ENCODE results near the gene GIPC3.

GIPC3 gene, protein sequence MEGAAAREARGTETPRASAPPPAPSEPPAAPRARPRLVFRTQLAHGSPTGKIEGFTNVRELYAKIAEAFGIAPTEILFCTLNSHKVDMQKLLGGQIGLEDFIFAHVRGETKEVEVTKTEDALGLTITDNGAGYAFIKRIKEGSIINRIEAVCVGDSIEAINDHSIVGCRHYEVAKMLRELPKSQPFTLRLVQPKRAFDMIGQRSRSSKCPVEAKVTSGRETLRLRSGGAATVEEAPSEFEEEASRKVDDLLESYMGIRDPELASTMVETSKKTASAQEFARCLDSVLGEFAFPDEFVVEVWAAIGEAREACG

GRCh38 chr19:3585301-3586126 lies at the start of gene GIPC3:
TSS of gene GIPC3 (plus strand) at chr19:3585478. CDS start at chr19:3585598, 120 bp downstream.
- DNase-seq (ENCODE audit: low read depth) = no peak

GRCh38 chr19:3535563-3535965 lies 49.7 kb upstream of the GIPC3 start:
- DNase-seq (ENCODE audit: low read depth) = no peak

DNA sequence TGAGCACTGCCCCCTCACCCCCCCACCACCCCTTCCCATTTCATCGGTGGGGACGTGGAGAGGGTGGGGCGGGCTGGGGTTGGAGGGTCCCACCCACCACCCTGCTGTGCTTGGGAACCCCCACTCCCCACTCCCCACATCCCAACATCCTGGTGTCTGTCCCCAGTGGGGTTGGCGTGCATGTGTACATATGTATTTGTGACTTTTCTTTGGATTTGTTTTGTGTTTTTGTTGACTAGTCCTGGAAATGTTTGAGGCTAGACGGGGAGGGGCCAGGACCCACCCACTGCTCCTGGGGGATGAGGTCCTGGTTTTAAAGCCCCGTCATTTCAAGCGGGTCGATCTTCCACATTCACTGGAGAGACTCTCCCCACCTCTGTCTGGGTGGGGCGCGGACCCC lies 49.3 kb upstream of the GIPC3 start:
- no peak for DNase-seq (ENCODE audit: low read depth)

DNA sequence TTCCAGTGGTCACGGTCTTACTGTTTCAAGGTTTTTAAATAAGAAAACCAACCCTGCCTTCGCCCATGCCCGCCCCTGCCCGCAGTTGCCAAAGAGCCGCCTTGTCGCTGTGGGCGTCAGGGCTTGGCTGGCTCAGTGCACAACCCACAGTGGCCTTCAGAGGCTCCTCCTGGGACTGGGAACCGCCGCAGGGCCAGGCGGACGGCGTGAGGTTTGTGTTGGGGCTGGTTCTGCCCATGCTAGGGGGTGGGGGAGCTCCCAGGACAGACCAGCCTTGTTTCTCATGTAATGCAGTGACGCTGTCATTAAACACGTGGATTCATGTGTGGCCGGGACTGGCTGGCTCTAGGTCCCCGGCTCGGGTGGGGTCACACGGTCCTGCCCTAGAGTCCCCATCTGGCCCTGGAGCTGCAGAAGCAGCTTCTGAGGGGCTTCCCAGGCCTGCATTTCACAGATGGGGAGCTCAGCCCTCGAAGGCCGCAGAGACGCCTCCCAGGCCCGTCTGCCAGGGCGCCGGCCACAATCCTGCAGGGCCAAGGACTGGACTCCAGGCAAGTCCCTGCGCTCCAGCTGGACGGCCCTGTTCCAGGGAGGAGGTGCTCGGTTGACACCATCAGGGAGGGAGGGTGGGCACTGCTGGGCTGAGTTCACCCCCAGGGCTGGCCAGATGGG lies 48.7 kb upstream of the GIPC3 start:
- no peak for DNase-seq (ENCODE audit: low read depth)

DNA sequence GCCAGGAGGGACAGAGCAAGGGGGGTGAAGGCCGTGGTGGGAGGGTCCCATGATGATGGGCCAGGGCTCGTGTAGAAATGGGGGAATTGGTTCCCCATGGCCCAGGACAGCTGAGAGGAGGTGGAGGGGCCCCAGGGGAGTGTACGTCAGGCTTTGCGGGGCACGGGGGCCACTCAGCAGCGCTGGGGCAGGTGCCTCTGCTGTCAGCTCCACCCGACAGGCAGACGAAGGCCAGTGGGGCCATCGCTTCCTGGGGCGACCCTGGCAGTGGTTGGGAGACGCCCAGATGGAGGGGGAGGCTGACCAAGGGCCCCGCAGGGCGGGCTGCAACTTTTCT lies 48.2 kb upstream of the GIPC3 start:
- DNase-seq (ENCODE audit: low read depth) = no peak

DNA sequence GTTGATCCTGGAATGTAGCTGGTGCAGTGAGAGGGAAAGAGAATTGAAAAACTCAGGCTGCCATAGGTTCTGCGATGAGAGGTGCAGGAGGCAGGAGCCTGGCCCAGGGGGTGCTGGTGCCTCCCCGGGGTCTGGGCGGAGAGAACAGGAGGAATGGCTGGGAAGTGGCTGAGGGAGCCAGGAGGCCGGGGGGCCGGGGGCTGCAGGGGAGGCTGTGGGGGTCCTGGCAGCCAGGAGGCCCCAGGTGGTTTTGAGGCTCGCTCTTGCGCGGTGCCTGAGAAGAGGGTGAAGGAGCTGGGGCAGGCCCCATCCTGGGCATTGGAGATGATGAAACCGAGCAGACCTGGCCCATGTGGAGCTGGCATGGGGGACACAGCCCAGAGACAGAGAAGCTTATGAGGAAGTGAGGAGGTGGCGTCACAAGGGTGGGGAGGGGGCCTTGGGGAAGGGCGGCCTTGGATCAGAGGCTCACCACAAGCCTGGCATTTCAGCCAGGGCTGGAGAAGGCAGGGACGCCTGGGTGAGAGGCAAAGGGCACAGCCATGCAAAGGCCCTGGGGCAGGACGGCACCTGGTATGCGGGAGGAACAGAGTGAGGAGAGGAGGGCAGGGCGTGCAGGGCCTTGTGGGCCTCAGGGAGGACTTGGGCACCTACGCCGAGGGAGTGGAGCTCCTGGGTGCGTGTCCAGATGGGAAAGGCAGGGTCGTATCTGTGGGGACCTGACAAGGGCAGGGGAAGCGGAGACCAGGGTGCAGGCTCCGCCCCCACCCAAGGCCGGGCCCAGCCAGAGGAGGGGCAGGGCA lies 47.6 kb upstream of the GIPC3 start:
- no peak for DNase-seq (ENCODE audit: low read depth)

- no peak for DNase-seq (ENCODE audit: low read depth)
These were observed 46.9 kb upstream of the GIPC3 start for GRCh38 chr19:3538258-3538929.

GRCh38 chr19:3538965-3539755 lies 46.1 kb upstream of the GIPC3 start, which contains the start of gene TEKTIP1:
TSS of gene TEKTIP1 (plus strand) at chr19:3539174. CDS start at chr19:3539178, 4 bp downstream.
- no peak for DNase-seq (ENCODE audit: low read depth)

GRCh38 chr19:3539756-3540118 lies 45.5 kb upstream of the GIPC3 start:
- no peak for DNase-seq (ENCODE audit: low read depth)

- no peak for DNase-seq (ENCODE audit: low read depth)
These were observed 41.9 kb upstream of the GIPC3 start for GRCh38 chr19:3543150-3544057.

GRCh38 chr19:3544058-3544376 lies 41.3 kb upstream of the GIPC3 start:
- DNase-seq (ENCODE audit: low read depth) = no peak

DNA sequence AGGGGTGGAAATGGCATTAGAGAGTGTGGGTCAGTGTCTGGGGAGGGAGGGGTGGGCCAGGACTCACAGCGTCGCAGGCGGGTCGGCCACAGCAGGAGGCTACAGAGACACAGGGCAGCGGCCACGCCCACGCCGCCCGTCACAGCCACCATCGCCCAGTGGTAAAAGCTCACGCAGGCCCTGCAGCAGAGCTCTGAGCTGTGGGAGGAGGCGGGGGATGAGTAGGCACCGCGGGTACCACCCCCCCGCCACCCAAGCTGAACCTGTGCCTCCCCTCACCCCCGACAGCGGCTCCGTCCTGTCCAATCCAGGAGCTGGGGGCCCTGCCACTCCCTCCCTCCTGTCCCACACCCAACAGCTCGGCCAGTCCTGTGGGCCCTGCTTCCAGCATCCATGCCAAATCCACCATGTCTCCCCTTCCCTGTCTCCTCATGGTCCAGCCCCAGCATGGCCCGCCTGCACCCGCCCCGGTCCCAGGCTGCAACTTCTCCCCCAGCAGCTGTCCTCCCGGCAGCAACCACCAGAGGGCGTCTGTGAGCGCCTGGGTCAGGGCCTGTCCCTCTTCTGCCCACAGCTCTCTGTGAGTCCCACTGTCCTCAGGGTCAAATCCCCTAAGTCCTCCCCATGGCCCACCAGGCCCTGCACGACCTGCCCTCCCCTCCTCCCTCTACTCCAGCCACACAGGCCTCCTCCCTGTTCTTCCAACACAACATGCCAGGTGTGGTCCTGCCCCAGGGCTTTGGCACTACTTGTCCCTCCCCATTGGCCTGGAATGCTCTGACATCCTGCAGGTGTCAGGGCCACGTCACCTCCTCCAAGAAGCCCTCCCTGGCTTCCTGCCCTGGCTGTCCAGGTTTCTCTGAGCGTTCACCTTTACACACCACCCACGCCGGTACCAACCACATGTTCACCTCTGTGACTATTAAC lies 40.3 kb upstream of the GIPC3 start:
- peak; percentile 73 for DNase-seq (ENCODE audit: low read depth)

- DNase-seq (ENCODE audit: low read depth) = no peak
These were observed 39.6 kb upstream of the GIPC3 start for GRCh38 chr19:3545669-3546034.

DNA sequence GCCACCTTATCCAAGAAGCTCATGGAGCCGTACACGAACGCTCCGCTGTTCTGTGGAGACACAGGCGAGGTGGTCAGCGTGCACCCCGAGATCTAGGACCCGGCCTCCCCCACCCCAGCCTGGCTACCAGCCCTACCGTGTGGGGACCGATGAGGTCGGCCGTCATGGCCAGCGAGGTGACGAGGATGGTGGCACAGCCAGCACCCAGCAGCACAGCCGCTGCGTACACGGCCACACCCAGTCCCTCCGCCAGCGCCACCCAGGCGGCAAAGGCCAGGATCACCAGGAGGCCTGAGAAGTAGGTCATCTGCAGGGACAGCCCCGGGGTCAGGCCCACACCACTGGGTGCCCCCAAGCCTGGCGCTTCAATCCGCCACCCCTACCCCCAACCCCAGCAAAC lies 39.2 kb upstream of the GIPC3 start:
- no peak for DNase-seq (ENCODE audit: low read depth)

DNA sequence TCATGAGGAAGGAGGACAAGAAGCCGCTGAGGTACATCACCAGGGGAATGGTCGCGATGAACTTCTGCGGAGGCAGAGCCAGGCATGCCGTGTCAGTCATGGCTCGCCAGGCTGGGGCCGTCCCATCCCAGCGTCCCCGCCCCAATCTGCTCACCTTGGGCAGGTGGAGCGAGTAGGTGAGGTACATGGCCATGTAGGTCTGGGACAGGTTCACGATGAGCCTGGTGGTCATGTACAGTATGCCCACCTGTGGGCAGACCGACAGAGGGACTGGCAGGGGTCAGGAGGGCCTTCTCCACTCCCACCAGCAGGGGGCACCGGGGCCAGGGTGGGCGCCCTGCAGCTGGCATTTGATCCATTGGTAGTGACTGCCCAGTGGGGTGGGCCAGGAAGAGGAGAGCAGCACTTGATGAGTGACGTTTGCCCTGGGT lies 38.0 kb upstream of the GIPC3 start:
- no peak for DNase-seq (ENCODE audit: low read depth)

GRCh38 chr19:3547767-3548282 lies 37.5 kb upstream of the GIPC3 start:
- no peak for DNase-seq (ENCODE audit: low read depth)

DNA sequence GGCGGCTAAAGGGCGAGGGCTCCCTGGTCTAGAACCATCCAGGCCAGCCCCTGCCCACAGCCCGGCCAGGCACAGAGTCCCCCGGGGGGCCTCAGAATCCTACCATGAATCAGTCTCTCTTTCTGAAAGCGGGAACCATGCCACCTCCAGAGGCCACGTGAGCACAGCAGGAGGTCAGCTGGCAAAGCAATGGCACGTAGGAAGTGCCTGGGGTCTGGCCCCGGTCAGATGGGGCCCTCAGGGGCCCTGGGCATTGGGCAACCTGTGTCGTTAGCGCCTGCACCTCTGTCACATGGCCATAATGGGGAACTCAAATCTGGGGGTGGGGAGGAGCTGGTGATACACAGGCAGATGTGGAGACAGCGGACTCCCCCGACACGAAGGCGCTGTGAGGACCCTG lies 36.7 kb upstream of the GIPC3 start:
- no peak for DNase-seq (ENCODE audit: low read depth)

DNA sequence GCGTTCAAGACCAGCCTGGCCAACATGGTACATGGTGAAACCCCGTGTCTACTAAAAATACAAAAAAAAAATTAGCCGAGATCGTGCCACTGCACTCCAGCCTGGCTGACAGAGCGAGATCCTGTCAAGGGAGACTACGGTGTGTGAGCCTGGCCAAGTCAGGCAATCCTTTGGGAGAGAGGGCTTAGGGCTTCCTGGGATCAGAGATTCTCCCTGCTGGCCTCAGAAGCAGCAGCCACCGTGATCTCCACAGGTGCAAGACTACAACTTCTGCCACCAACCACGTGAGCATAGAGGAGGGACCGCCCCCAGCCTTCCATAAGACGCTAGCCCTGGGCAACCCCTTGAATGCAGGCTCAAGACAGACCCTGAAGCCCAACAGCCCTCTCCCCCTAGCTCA lies 35.5 kb upstream of the GIPC3 start:
- DNase-seq (ENCODE audit: low read depth) = no peak

Data from activated T-cell treated with anti-CD3 and anti-CD28 coated beads for 24 hours (primary cell).